Measurements from ENCODE around the gene CPNE8. TPM values are rescaled to one million over a fixed set of nuclear protein-coding genes. Genes with fewer than 3 reads are reported as not detected.

CPNE8 gene
- total and polyA plus RNA-seq, 10 of the 15 experiments (the other 5 are each of a cell fraction or from before 2014, with no cell fraction given), result 11.3 to 38.4 (median 18.9) TPM

- TF ChIP-seq, protein P1, sequence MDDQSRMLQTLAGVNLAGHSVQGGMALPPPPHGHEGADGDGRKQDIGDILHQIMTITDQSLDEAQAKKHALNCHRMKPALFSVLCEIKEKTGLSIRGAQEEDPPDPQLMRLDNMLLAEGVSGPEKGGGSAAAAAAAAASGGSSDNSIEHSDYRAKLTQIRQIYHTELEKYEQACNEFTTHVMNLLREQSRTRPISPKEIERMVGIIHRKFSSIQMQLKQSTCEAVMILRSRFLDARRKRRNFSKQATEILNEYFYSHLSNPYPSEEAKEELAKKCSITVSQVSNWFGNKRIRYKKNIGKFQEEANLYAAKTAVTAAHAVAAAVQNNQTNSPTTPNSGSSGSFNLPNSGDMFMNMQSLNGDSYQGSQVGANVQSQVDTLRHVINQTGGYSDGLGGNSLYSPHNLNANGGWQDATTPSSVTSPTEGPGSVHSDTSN (IDR thresholded peaks at IDR 0.05; ENCODE audit: insufficient replicate concordance, low read depth, low read length), result no peak
- TF ChIP-seq ZNF274 (IDR thresholded peaks at IDR 0.05; ENCODE audit: insufficient read depth, insufficient read length), result no peak
- TF ChIP-seq RBBP5 (conservative IDR thresholded peaks at IDR 0.05), result no peak
- TF ChIP-seq JUND (IDR thresholded peaks at IDR 0.05; ENCODE audit: low read depth, low read length), result no peak
- no peak for TF ChIP-seq MEF2B (IDR thresholded peaks at IDR 0.05; ENCODE audit: partially characterized antibody, poor library complexity, severe bottlenecking)
- no peak for TF ChIP-seq RFX5 (IDR thresholded peaks at IDR 0.05; ENCODE audit: low read depth, low read length)
- TF ChIP-seq ZNF622 (IDR thresholded peaks at IDR 0.05), result no peak
- no peaks in the 10 kb centered on the region for H3K27me3 ChIP-seq (replicated peaks in 1 of 2; ENCODE audit: control insufficient read depth in 2 of 2, insufficient read depth in 2 of 2, low read length in 1 of 2)
Measured at GRCh38 chr12:38930990-38931389, 25.6 kb upstream of the CPNE8 start.

More at GRCh38 chr12:38930990-38931389, 25.6 kb upstream of the CPNE8 start:
- ATAC-seq (peak; percentile 72), FAIRE-seq (no peak), DNase-seq (ENCODE audit: low read depth, low spot score) (no peak)
- RAD21 ChIA-PET (ENCODE audit: unreplicated experiment), result interaction anchor here (0.9 to 1.1 kb wide), 2 partner anchors 10 to 343 kb away, joined by 3 read pairs; no protein-coding TSS in a partner anchor
- intact Hi-C loops (cut with micrococcal nuclease; ENCODE audit: unreplicated experiment), result no loop called here
- no peaks in the 10 kb centered on the region for H4K20me1 ChIP-seq (ENCODE audit: control insufficient read depth, insufficient read depth)
- no peak overlapping the region for H3K4me2 ChIP-seq (ENCODE audit: control insufficient read depth, insufficient read depth)
- H3K9me3 ChIP-seq (replicated peaks; ENCODE audit: control insufficient read depth, insufficient read depth, low read length), result no peaks in the 10 kb centered on the region
- no TSS peak for BruUV-seq (replicated peaks)
- H3K4me1 ChIP-seq (ENCODE audit: control insufficient read depth, insufficient read depth, low read length), result no peaks in the 10 kb centered on the region
- no peak overlapping the region for H3K27ac ChIP-seq (ENCODE audit: control insufficient read depth, insufficient read depth)
- H2AFZ ChIP-seq (ENCODE audit: control insufficient read depth, low read depth, low read length), result no peak overlapping the region
- POLR2A ChIA-PET, result interaction anchor here (0.5 kb wide), 1 partner anchor 117 kb away, joined by 3 read pairs; no protein-coding TSS in a partner anchor
- no peaks in the 10 kb centered on the region for H3K36me3 ChIP-seq (ENCODE audit: control insufficient read depth in 2 of 2, insufficient read depth in 2 of 2, low read length in 1 of 2)
- SMC1A ChIA-PET (ENCODE audit: uncharacterized antibody, unreplicated experiment), result interaction anchor here (1.0 kb wide), 1 partner anchor 13 kb away, joined by 4 read pairs; no protein-coding TSS in a partner anchor
- in situ Hi-C loops (cut with MboI), result no loop called here
- no peaks in the 10 kb centered on the region for H3K79me2 ChIP-seq (ENCODE audit: control insufficient read depth, insufficient read depth, low read length)
- WGBS (ENCODE audit: insufficient coverage, insufficient replicate concordance, low lambda C conversion rate, missing lambda C conversion rate), result 14% methylated on average over 4 of the region's 4 CpGs
- H3K4me3 ChIP-seq, result no peak overlapping the region
- CTCF ChIA-PET, result interaction anchor here (0.5 to 1.9 kb wide), 5 partner anchors 8 to 394 kb away, joined by 3 to 9 read pairs (median 3); no protein-coding TSS in a partner anchor
- H3K9ac ChIP-seq (ENCODE audit: control insufficient read depth, insufficient read depth, low read length), result no peak overlapping the region
